NCI-H2227 (cell line): ENCODE measurements around the gene OMD.
A peak's percentile ranks its signal among the peaks of the same experiment; 100 is the strongest.

Source experiments
- DNase-seq: peaks from one replicate; lab custom pipeline; 2025; ENCODE audit not compliant: unreplicated experiment; lab: John Stamatoyannopoulos, UW

The OMD gene, protein sequence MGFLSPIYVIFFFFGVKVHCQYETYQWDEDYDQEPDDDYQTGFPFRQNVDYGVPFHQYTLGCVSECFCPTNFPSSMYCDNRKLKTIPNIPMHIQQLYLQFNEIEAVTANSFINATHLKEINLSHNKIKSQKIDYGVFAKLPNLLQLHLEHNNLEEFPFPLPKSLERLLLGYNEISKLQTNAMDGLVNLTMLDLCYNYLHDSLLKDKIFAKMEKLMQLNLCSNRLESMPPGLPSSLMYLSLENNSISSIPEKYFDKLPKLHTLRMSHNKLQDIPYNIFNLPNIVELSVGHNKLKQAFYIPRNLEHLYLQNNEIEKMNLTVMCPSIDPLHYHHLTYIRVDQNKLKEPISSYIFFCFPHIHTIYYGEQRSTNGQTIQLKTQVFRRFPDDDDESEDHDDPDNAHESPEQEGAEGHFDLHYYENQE

DNA sequence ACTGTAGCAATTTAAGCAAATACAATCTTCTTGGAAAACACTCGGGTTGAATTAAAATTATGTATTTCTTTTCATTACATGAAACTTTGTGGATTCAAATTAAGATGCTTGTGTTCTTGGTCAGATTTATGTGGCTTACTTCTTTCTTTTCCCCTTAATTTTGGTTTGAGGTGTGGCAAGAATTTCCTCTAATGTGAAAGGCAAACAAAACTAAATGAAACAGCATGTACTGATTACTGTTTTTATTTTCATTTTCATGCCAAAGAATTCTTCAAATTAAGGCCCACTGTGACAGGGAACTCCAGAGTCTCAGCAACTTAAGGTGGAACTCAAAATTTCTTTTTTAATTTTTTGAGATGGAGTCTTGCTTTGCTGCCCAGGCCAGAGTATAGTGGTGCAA lies at the start of gene OMD:
Gene OMD, minus strand, starts transcription at position 132 of the 400 bp plus-strand sequence. CDS start 6,913 bp downstream, outside the sequence.
- no peak for DNase-seq

DNA sequence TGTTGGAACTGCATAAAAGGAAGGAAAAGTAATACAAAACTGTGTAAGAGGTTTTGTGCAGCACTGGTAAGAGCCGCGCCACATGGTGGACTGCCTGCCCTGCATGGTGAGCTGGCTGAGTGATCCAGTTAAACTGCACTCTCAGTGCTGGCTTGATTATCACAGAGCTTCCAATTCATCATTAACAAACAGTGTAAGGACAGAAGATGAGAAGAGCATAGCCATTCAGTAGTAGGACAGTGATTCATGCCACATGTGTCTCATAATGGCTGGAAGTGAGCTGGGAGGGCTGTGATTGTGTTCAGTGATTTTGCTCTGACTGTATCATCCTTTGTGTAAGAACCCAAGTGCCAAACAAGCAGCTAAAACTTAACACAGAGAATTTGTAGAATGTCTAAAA lies 43.9 kb upstream of the OMD start:
- DNase-seq, result no peak

GRCh38 chr9:92467511-92467910 lies 43.2 kb upstream of the OMD start:
- DNase-seq, result no peak

- no peak for DNase-seq
Observed at GRCh38 chr9:92467041-92467440, 42.8 kb upstream of the OMD start.

GRCh38 chr9:92463984-92464383 lies 39.7 kb upstream of the OMD start:
- no peak for DNase-seq

GRCh38 chr9:92463387-92463786 lies 39.1 kb upstream of the OMD start:
- DNase-seq, result no peak

GRCh38 chr9:92457576-92457975 lies 33.3 kb upstream of the OMD start:
- DNase-seq, result no peak

DNA sequence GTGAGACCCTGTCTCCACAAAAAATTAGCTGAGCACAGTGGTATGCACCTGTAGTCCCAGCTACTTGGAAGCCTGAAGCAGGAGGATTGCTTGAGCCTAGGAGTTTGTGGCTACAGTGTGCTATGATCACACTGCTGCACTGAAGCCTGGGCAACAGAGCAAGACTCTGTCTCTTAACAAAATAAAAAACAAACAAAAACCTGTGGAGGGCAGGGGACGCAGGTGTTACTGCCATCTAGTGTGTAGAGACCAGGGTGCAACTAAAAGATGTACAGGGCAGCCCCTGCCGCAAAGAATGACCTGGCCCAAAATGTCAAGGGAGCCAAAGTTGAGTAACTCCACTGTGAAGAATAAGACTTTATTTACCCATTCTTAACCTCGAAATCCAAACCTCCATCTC lies 30.9 kb upstream of the OMD start:
- no peak for DNase-seq

DNA sequence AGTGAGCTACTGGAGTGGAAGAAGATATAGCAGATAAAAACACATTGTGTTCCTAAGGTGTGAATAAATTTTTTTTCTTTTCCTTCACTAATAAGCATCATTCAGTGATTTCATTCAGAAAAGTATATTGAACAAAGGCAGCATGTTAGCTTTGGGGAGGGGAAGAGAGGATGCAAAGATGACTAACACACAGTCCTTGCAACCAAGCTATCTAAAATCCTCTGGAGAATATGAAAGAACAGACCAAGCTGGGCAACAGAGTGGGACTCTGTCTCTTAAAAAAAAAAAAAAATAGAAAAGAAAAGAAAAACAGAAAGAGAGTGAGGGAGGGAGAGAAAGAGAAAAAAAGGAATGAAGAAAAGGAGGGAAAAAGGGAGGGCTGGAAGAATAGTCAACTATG lies 22.3 kb upstream of the OMD start:
- DNase-seq, result no peak

DNA sequence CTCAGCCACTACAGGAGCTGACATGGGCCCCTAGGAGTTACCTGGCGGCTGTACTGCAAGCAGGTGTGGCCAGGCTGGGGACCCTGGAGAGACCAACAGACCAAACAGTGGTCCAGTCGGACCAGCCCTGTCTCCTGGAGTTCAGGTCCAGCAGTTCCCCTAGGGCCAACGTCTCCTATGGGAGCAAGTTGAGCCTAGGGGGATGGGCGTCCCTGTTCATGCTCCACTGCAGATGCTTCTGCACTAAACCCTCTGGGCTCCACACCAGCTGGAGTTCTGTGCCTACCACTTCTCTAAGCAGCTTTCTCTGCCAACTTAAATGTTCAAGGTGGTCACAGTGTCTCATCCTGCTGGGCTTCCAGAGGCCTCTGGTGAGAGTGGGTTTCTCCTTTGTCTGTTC lies 20.6 kb upstream of the OMD start:
- no peak for DNase-seq

GRCh38 chr9:92440751-92441046 lies 16.4 kb upstream of the OMD start:
- no peak for DNase-seq

- no peak for DNase-seq
Observed at GRCh38 chr9:92439921-92440750, 15.9 kb upstream of the OMD start.

GRCh38 chr9:92438900-92439526 lies 14.7 kb upstream of the OMD start:
- no peak for DNase-seq

- no peak for DNase-seq
Observed at GRCh38 chr9:92435263-92435662, 11.0 kb upstream of the OMD start.

GRCh38 chr9:92432972-92433548 lies 8.8 kb upstream of the OMD start:
- no peak for DNase-seq

GRCh38 chr9:92432350-92432749 lies 8.1 kb upstream of the OMD start:
- DNase-seq, result no peak

DNA sequence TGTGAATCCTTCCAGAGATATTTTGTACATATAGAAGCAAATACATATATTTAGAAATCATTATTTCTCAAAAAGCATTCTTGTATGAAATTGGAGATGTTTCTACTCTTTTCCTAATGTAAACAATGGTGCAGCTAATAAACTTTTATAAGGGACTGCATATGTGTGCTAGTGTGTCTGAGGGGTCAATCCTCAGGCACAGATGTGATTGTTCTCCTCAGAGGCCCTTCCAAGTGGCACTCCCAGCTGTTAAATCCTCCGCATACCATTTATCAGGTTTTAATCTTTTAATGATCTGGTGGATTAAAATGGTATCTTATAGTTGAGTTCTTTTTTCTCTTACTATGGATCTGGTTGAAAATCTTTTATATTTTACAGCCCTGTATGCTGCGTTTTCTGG lies 5.6 kb upstream of the OMD start:
- no peak for DNase-seq

GRCh38 chr9:92426501-92427145 lies 2.4 kb upstream of the OMD start:
- peak; percentile 26 for DNase-seq

DNA sequence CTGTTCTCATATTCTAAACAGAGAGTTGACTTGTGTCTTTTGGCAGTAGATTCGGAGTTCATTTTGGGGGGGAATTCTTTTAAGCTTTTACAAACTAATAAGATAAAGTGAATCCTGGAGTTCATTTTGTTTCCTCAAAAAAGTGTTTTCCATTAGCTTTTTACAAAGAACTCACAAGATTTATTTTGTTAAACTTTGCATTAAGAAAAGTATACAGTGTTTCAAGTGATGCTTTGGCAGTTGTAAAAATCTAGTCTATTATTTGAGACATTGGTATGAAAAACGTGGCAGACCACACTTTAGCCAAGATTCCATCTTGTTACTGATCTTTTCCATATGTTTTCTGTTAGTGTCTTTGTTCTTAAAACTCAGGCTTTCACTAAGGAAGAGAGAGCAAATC lies 1.2 kb upstream of the OMD start:
- no peak for DNase-seq

DNA sequence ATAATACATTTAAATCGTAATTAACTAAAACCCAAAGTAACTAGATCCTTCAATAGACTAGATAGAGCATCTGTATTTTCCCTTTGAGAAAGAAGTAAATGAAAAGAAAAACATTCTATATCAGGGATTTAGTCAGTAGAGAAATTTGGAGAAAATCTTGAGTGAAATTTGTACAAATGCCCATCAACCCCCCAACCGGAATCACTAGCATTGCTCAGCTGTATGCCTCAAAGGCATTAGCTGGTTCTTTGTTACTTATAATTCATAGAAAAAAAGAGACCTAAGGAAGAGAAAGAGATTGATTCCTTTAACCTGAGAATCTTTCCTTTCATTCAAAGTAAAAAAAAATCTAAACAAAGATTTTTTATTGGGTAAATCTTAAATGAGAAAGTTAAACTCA lies 659 bp downstream of the OMD start:
- no peak for DNase-seq
